ENCODE data around the gene MOSPD3. TPM values are rescaled to one million over a fixed set of nuclear protein-coding genes. Genes with fewer than 3 reads are reported as not detected.

Gene MOSPD3
- total and polyA plus RNA-seq, 2 of the 13 experiments (the other 11 are each of a cell fraction or from before 2014, with no cell fraction given), result 7.6 to 8.8 TPM

DNA sequence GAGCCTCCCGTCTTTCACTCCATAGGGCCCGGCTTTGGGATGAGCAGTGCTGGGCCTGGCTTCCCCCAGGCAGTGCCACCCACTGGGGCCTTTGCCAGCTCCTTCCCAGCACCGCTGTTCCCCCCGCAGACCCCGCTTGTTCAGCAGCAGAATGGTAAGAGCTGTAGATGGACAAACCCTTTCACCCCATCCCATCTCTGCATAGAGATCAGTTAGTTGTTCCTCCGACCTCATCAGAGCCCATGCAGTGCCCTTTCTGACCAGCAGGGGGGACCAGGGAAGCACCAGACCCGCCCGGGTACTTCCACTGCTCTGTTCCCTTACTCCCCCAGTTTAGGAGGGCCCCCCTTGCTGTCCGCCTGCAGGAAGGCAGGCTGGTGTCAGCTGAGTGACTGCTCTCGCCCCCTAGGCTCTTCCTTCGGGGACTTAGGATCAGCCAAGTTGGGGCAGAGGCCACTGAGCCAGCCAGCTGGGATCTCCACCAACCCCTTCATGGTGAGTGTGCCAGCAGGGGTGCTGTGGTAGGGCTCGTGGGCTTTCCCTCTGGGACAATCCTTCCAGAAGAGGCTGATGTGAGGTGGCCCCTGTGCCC lies 48.4 kb upstream of the MOSPD3 start:
- DNase-seq (ENCODE audit: low spot score), result no peak
- H3K36me3 ChIP-seq (replicated peaks in 1 of 2; ENCODE audit: control insufficient read depth in 1 of 2, insufficient read depth in 2 of 2, low read length in 2 of 2), result peaks cover 27 to 64% of the 10 kb centered on the region in 2 experiments
- H3K27me3 ChIP-seq (ENCODE audit: control insufficient read depth in 1 of 2, insufficient read depth in 2 of 2, low read length in 2 of 2), result no peaks in the 10 kb centered on the region
- no peak overlapping the region for H3K4me3 ChIP-seq (replicated peaks in 1 of 3; ENCODE audit: insufficient read depth in 1 of 3, low read depth in 2 of 3, low read length in 3 of 3)
- ATAC-seq, result peak; percentile 5; the same call in 1 of the 3 replicates
- H3K9ac ChIP-seq (ENCODE audit: insufficient read depth, low read depth, low read length), result no peak overlapping the region
- H2AFZ ChIP-seq (ENCODE audit: low read length), result no peak overlapping the region
- peaks cover 4% of the 10 kb centered on the region for H3K79me2 ChIP-seq (ENCODE audit: insufficient read depth, low read length)
- peak overlapping the region; percentile 45 for H3K27ac ChIP-seq (ENCODE audit: extremely low read length, insufficient read depth, low read length)
- H3K9me3 ChIP-seq (ENCODE audit: low read length), result no peaks in the 10 kb centered on the region
- intact Hi-C loops (cut with micrococcal nuclease; ENCODE audit: unreplicated experiment), result loop anchor here (5.0 kb wide), 1 partner anchor 97 kb away; no protein-coding TSS in a partner anchor
- peaks cover 93% of the 10 kb centered on the region for H3K4me1 ChIP-seq (ENCODE audit: insufficient read depth, low read length)
- WGBS (ENCODE audit: low lambda C conversion rate), result 81% methylated on average over 12 of the region's 12 CpGs
- peaks cover 21% of the 10 kb centered on the region; the same call in 1 of the 2 replicates for H4K20me1 ChIP-seq (ENCODE audit: insufficient read depth, low read length)
- BruUV-seq (replicated peaks), result no TSS peak
- POLR2A ChIA-PET, result interaction anchor here (0.6 to 2.2 kb wide), 3 partner anchors 21 to 106 kb away, joined by 3 to 7 read pairs (median 5); partner anchors contain the start of genes FBXO24 and LRCH4
- peak; percentile 18 for FAIRE-seq
- CTCF ChIA-PET (ENCODE audit: low intra/inter-chr PET ratio, low total read pairs), result interaction anchor here (0.5 to 1.6 kb wide), 3 partner anchors 94 to 162 kb away, joined by 3 to 5 read pairs (median 3); no protein-coding TSS in a partner anchor
- no peak overlapping the region for H3K4me2 ChIP-seq (ENCODE audit: low read depth, low read length)
- in situ Hi-C loops (cut with HindIII; ENCODE audit: extremely low pct_ligation_motif_present, low pct_unique_long_range_greater_than_20kb), result no loop called here
- TF ChIP-seq, protein P1, sequence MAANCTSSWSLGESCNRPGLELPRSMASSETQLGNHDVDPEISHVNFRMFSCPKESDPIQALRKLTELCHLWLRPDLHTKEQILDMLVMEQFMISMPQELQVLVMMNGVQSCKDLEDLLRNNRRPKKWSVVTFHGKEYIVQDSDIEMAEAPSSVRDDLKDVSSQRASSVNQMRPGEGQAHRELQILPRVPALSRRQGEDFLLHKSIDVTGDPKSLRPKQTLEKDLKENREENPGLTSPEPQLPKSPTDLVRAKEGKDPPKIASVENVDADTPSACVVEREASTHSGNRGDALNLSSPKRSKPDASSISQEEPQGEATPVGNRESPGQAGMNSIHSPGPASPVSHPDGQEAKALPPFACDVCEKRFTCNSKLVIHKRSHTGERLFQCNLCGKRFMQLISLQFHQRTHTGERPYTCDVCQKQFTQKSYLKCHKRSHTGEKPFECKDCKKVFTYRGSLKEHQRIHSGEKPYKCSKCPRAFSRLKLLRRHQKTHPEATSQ (CRISPR knock-in tag; IDR thresholded peaks at IDR 0.05; ENCODE audit: borderline replicate concordance), result no peak
- no peak for TF ChIP-seq MIER3 (CRISPR knock-in tag; IDR thresholded peaks at IDR 0.05; ENCODE audit: borderline replicate concordance)
- no peak for TF ChIP-seq FLYWCH1 (CRISPR knock-in tag; IDR thresholded peaks at IDR 0.05)
- TF ChIP-seq HOXA3 (CRISPR knock-in tag; IDR thresholded peaks at IDR 0.05), result no peak
- no peak for TF ChIP-seq EP300 (IDR thresholded peaks at IDR 0.05; ENCODE audit: low read depth in 2 of 2, low read length in 2 of 2)
- no peak for TF ChIP-seq EP300 (CRISPR knock-in tag; IDR thresholded peaks at IDR 0.05; ENCODE audit: borderline replicate concordance)
- TF ChIP-seq, protein P2, sequence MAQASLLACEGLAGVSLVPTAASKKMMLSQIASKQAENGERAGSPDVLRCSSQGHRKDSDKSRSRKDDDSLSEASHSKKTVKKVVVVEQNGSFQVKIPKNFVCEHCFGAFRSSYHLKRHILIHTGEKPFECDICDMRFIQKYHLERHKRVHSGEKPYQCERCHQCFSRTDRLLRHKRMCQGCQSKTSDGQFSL (CRISPR knock-in tag; IDR thresholded peaks at IDR 0.05), result no peak
- TF ChIP-seq CHCHD3 (CRISPR knock-in tag; IDR thresholded peaks at IDR 0.05), result no peak
- TF ChIP-seq MZF1 (CRISPR knock-in tag; IDR thresholded peaks at IDR 0.05; ENCODE audit: borderline replicate concordance), result no peak
- no peak for TF ChIP-seq ATF4 (CRISPR knock-in tag; IDR thresholded peaks at IDR 0.05)
- TF ChIP-seq, protein P3, sequence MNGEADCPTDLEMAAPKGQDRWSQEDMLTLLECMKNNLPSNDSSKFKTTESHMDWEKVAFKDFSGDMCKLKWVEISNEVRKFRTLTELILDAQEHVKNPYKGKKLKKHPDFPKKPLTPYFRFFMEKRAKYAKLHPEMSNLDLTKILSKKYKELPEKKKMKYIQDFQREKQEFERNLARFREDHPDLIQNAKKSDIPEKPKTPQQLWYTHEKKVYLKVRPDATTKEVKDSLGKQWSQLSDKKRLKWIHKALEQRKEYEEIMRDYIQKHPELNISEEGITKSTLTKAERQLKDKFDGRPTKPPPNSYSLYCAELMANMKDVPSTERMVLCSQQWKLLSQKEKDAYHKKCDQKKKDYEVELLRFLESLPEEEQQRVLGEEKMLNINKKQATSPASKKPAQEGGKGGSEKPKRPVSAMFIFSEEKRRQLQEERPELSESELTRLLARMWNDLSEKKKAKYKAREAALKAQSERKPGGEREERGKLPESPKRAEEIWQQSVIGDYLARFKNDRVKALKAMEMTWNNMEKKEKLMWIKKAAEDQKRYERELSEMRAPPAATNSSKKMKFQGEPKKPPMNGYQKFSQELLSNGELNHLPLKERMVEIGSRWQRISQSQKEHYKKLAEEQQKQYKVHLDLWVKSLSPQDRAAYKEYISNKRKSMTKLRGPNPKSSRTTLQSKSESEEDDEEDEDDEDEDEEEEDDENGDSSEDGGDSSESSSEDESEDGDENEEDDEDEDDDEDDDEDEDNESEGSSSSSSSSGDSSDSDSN (CRISPR knock-in tag; IDR thresholded peaks at IDR 0.05), result no peak
- TF ChIP-seq NFE2L2 (IDR thresholded peaks at IDR 0.05; ENCODE audit: low read length), result no peak
- TF ChIP-seq ZNF282 (IDR thresholded peaks at IDR 0.05; ENCODE audit: partially characterized antibody), result no peak
- TF ChIP-seq HMGA1 (CRISPR knock-in tag; conservative IDR thresholded peaks at IDR 0.05), result no peak
- no peak for TF ChIP-seq ZNF563 (CRISPR knock-in tag; IDR thresholded peaks at IDR 0.05)
